KBM-7 (cell line): ENCODE data around the gene SPINDOC.

ENCODE experiments used
- DNase-seq: peaks from one replicate; pipeline ENCODE4 v3.0.0-alpha.2; 2015
- in situ Hi-C: fragments of 300-500 bp; cut with MboI; formaldehyde crosslinking; loops from 2 replicates; pipeline ENCODE4 v1.14.3; 2020; ENCODE audit warnings: low sequenced_read_pairs, low pct_unique_long_range_greater_than_20kb, mixed read lengths

Gene SPINDOC

GRCh38 chr11:63872800-63873197, 59.5 kb downstream of the SPINDOC start:
- no peak for DNase-seq
- in situ Hi-C loops = no loop called here

- in situ Hi-C loops = no loop called here
- no peak for DNase-seq
Measured at GRCh38 chr11:63873311-63873710, 60.1 kb downstream of the SPINDOC start.

- in situ Hi-C loops = no loop called here
- no peak for DNase-seq
Measured at GRCh38 chr11:63874511-63874910, 61.3 kb downstream of the SPINDOC start.

- in situ Hi-C loops = no loop called here
- no peak for DNase-seq
Measured at GRCh38 chr11:63875506-63876065, 62.3 kb downstream of the SPINDOC start.

GRCh38 chr11:63876616-63877015, 63.4 kb downstream of the SPINDOC start:
- in situ Hi-C loops = no loop called here
- no peak for DNase-seq
